Panc1 (cell line): Measurements from ENCODE around the gene YBEY. TPM values are rescaled to one million over a fixed set of nuclear protein-coding genes. Genes with fewer than 3 reads are reported as not detected.

ENCODE experiments used
- ATAC-seq: fragments of 200-7000 bp; cut with Tn5 transposase; 2 replicates; pipeline ENCODE4 v1.9.1; 2020; ENCODE audit warnings: mild to moderate bottlenecking, moderate library complexity
- BruUV-seq: library from RNA; stranded (reverse); fragments of 400-500 nt; replicated peaks from 2 replicates; lab custom pipeline; 2021; lab: Mats Ljungman, UMichigan
- CTCF ChIA-PET: fragments of 300-600 bp; sonication (Branson Sonifier 250); formaldehyde crosslinking; loops from one replicate; lab custom pipeline; 2022; ENCODE audit warnings: antibody characterized with exemption; lab: Charles Lee
- POLR2A ChIA-PET: fragments of 300-600 bp; sonication (Branson Sonifier 250); formaldehyde crosslinking; loops from one replicate; lab custom pipeline; 2022; ENCODE audit warnings: antibody characterized with exemption; lab: Charles Lee
- DNase-seq: peaks from one replicate; pipeline ENCODE4 v3.0.0-alpha.2; 2010; ENCODE audit warnings: low read depth, low spot score
- H3K27ac ChIP-seq: 2 replicates; pipeline ENCODE4 v1.5.1; 2011; ENCODE audit warnings: mild to moderate bottlenecking, low read length, inconsistent platforms
- H3K27me3 ChIP-seq: fragments of 200-500 bp; sonication (Bioruptor generic); 2 replicates; pipeline ENCODE4 v1.6.0; 2014; ENCODE audit warnings: low read length, inconsistent platforms; ENCODE audit not compliant: control insufficient read depth, insufficient read depth
- H3K36me3 ChIP-seq: fragments of 200-500 bp; sonication (Bioruptor generic); 2 replicates; pipeline ENCODE4 v1.5.1; 2014; ENCODE audit warnings: inconsistent platforms, mild to moderate bottlenecking, low read length, moderate library complexity; ENCODE audit not compliant: control insufficient read depth, insufficient read depth
- H3K4me1 ChIP-seq: 2 replicates; pipeline ENCODE4 v1.5.1; 2011; ENCODE audit warnings: inconsistent platforms, mild to moderate bottlenecking, low read length, moderate library complexity; ENCODE audit not compliant: control insufficient read depth, insufficient read depth
- H3K4me3 ChIP-seq, 2 experiments: 2 replicates each; pipeline ENCODE4 v1.5.1; 2011 to 2012; ENCODE audit warnings: low read depth in 2 of 2, low read length in 2 of 2, mild to moderate bottlenecking in 2 of 2, inconsistent platforms in 1 of 2, moderate library complexity in 1 of 2
- H3K9me3 ChIP-seq: fragments of 200-500 bp; sonication (Bioruptor generic); 2 replicates; pipeline ENCODE4 v1.5.1; 2014; ENCODE audit warnings: low read depth, mild to moderate bottlenecking, inconsistent platforms, low read length, moderate library complexity; ENCODE audit not compliant: control insufficient read depth, insufficient read depth
- POLR2AphosphoS5 ChIP-seq: IDR thresholded peaks from 2 replicates; pipeline ENCODE4 v1.6.1; 2012; ENCODE audit warnings: mild to moderate bottlenecking, low read depth, low read length, moderate library complexity
- REST ChIP-seq, 2 experiments: IDR thresholded peaks; 2 replicates each; pipeline ENCODE4 v1.6.1; 2011 to 2012; ENCODE audit warnings: low read depth in 2 of 2, control low read depth in 1 of 2, low read length in 1 of 2, mild to moderate bottlenecking in 1 of 2, moderate library complexity in 1 of 2; ENCODE audit not compliant: insufficient read depth in 1 of 2
- SIN3A ChIP-seq: IDR thresholded peaks from 2 replicates; pipeline ENCODE4 v1.6.1; 2012; ENCODE audit warnings: low read depth, mild to moderate bottlenecking, low read length, moderate library complexity, borderline replicate concordance; ENCODE audit not compliant: insufficient read depth
- TCF7L2 ChIP-seq: IDR thresholded peaks from 2 replicates; pipeline ENCODE4 v1.6.1; 2011; ENCODE audit warnings: mild to moderate bottlenecking, low read depth, low read length, inconsistent platforms
- in situ Hi-C: cut with HindIII; loops from 2 replicates; pipeline ENCODE4 v1.10.0; 2016; ENCODE audit warnings: low sequenced_read_pairs, low pct_unique_long_range_greater_than_20kb
- intact Hi-C: fragments of 100-400 bp; cut with micrococcal nuclease; formaldehyde crosslinking; loops from one replicate; pipeline ENCODE4 v1.10.0; 2022; ENCODE audit not compliant: unreplicated experiment
- total RNA-seq: library from RNA; stranded (reverse); gene quantifications from one replicate; pipeline ENCODE4 v1.2.1, GENCODE V29; 2021; ENCODE audit not compliant: unreplicated experiment
- TF ChIP-seq, protein P1 (sequence below): fragments of 450-650 bp; IDR thresholded peaks from 2 replicates; pipeline ENCODE4 v1.5.1; 2017; ENCODE audit warnings: mild to moderate bottlenecking

The YBEY gene
- total RNA-seq, 1 experiment from 2014 or later, result 10.7 TPM

DNA sequence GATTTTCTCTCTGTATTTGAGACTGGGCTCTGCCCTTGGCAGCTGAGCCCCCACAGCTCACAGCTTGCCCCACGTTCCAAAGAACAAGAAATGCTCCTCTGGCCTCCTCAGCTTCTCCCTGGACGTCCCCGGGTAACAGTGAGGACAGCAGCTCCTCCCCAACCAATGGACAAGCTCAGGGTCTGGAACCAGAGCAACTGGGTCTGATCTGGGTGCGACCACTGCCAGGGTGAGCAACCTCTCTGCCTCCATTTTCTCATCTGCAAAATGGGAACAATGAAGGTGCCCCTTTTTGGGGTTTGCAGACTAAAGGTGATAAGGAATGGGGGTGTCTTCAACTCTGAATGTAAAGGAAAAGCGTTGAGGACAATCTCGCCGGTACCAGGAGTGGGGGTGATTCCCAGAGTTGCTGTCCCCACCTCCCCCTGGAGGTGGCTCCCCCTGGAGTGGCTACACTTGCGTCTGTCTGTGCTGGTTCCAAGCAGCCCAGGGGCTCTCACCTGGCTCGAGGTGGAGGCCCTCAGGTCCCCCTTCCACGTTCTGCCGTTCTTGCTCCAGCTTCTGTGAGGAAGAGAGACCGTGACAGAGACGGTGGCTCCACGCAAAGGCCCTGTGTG is 30.7 kb downstream of the YBEY start:
- intact Hi-C loops (no loop called here), in situ Hi-C loops (no loop called here)
- DNase-seq (no peak), ATAC-seq (no peak)
- Histone ChIP-seq H3K4me3 (no peak overlapping the region), H3K27me3 (no peaks in the 10 kb centered on the region), H3K4me1 (peaks cover 9% of the 10 kb centered on the region), H3K27ac (no peak overlapping the region), H3K9me3 (no peaks in the 10 kb centered on the region), H3K36me3 (no peaks in the 10 kb centered on the region)
- no TSS peak for BruUV-seq
- TF ChIP-seq SIN3A (no peak), TCF7L2 (no peak), POLR2AphosphoS5 (no peak), REST (IDR thresholded peaks at IDR 0.05; ENCODE audit: insufficient read depth in 1 of 2, low read depth in 2 of 2, low read length in 1 of 2) (no peak)
- TF ChIP-seq, protein P1, sequence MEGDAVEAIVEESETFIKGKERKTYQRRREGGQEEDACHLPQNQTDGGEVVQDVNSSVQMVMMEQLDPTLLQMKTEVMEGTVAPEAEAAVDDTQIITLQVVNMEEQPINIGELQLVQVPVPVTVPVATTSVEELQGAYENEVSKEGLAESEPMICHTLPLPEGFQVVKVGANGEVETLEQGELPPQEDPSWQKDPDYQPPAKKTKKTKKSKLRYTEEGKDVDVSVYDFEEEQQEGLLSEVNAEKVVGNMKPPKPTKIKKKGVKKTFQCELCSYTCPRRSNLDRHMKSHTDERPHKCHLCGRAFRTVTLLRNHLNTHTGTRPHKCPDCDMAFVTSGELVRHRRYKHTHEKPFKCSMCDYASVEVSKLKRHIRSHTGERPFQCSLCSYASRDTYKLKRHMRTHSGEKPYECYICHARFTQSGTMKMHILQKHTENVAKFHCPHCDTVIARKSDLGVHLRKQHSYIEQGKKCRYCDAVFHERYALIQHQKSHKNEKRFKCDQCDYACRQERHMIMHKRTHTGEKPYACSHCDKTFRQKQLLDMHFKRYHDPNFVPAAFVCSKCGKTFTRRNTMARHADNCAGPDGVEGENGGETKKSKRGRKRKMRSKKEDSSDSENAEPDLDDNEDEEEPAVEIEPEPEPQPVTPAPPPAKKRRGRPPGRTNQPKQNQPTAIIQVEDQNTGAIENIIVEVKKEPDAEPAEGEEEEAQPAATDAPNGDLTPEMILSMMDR, result no peak
- ChIA-PET CTCF (no interaction called here), POLR2A (no interaction called here)

DNA sequence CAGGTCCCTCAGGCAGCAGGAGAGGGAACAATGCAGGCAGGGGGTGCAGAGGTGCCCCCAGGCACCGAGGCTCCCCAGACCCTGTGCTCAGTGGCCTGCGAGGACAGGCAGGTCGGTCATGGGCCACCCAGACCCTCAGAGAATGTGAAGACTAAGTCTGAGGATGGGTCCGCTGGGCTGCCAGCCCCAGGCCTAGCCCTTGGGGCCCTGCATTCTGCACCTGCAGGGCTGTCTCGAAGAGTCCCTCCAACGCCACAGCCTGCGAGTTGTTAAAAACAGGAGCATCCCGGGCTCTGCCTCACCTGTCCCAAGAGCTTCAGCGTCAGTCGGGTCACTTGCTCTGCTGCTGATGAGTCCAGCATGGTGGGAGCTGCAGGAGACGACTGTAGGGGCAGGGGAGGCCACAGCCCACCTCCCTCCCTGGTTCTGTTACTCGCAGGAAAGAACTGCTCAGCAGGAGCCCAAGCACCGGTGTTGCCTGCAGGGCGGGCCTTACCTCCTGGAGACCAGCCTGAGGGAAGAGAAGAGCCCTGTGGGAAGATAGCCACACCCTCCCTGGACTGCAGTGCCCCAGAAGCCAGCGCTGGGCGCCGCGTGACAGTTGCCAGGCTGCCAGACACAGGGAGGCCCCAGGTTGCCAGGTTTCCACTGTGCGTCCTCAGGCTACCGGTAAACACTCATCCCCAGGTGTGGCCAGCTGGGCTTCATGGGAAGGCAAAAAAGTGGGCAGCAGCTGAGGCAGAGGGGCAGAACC is 31.7 kb downstream of the YBEY start:
- Histone ChIP-seq H3K4me1 (peaks cover 12% of the 10 kb centered on the region), H3K36me3 (no peaks in the 10 kb centered on the region), H3K4me3 (no peak overlapping the region), H3K27ac (no peak overlapping the region), H3K27me3 (no peaks in the 10 kb centered on the region), H3K9me3 (no peaks in the 10 kb centered on the region)
- in situ Hi-C loops (no loop called here), intact Hi-C loops (no loop called here)
- ATAC-seq (peak; percentile 47; the same call in 1 of the 2 replicates), DNase-seq (no peak)
- no TSS peak for BruUV-seq
- POLR2A ChIA-PET, result no interaction called here
- CTCF ChIA-PET, result no interaction called here
- no peak for TF ChIP-seq TCF7L2
- TF ChIP-seq, protein P1, result no peak
- TF ChIP-seq POLR2AphosphoS5, result no peak
- no peak for TF ChIP-seq SIN3A
- TF ChIP-seq REST (IDR thresholded peaks at IDR 0.05; ENCODE audit: insufficient read depth in 1 of 2, low read depth in 2 of 2, low read length in 1 of 2), result no peak
